Measurements from ENCODE around the gene TNS3.

TNS3 gene

GRCh38 chr7:47290867-47291266 is 291.0 kb downstream of the TNS3 start:
- DNase-seq (ENCODE audit: low read depth), result no peak
- H3K4me3 ChIP-seq (ENCODE audit: low read depth, low read length), result no peak overlapping the region
- TF ChIP-seq MYC (IDR thresholded peaks at IDR 0.05; ENCODE audit: low read depth, low read length) (no peak), MAX (IDR thresholded peaks at IDR 0.05; ENCODE audit: low read depth, low read length) (no peak), POLR2A (IDR thresholded peaks at IDR 0.05; ENCODE audit: extremely low read depth, insufficient read length) (no peak), CTCF (IDR thresholded peaks at IDR 0.05; ENCODE audit: low read depth, low read length) (no peak)

GRCh38 chr7:47290466-47290865 is 291.4 kb downstream of the TNS3 start:
- TF ChIP-seq POLR2A (IDR thresholded peaks at IDR 0.05; ENCODE audit: extremely low read depth, insufficient read length), result no peak
- no peak for DNase-seq (ENCODE audit: low read depth)
- H3K4me3 ChIP-seq (ENCODE audit: low read depth, low read length), result no peak overlapping the region

GRCh38 chr7:47288060-47288459 is 293.9 kb downstream of the TNS3 start:
- TF ChIP-seq MYC (IDR thresholded peaks at IDR 0.05; ENCODE audit: low read depth, low read length) (no peak), POLR2A (IDR thresholded peaks at IDR 0.05; ENCODE audit: extremely low read depth, insufficient read length) (no peak), MAX (IDR thresholded peaks at IDR 0.05; ENCODE audit: low read depth, low read length) (no peak), CTCF (IDR thresholded peaks at IDR 0.05; ENCODE audit: low read depth, low read length) (no peak)
- H3K4me3 ChIP-seq (ENCODE audit: low read depth, low read length), result no peak overlapping the region
- DNase-seq (ENCODE audit: low read depth), result no peak

- DNase-seq (ENCODE audit: low read depth), result no peak
- no peak for TF ChIP-seq MYC (IDR thresholded peaks at IDR 0.05; ENCODE audit: low read depth, low read length)
- no peak for TF ChIP-seq MAX (IDR thresholded peaks at IDR 0.05; ENCODE audit: low read depth, low read length)
- no peak for TF ChIP-seq POLR2A (IDR thresholded peaks at IDR 0.05; ENCODE audit: extremely low read depth, insufficient read length)
- no peak for TF ChIP-seq CTCF (IDR thresholded peaks at IDR 0.05; ENCODE audit: low read depth, low read length)
- H3K4me3 ChIP-seq (ENCODE audit: low read depth, low read length), result no peak overlapping the region
These were observed 295.9 kb downstream of the TNS3 start for GRCh38 chr7:47285860-47286491.

- no peak for DNase-seq (ENCODE audit: low read depth)
- no peak overlapping the region for H3K4me3 ChIP-seq (ENCODE audit: low read depth, low read length)
- TF ChIP-seq MYC (IDR thresholded peaks at IDR 0.05; ENCODE audit: low read depth, low read length) (no peak), POLR2A (IDR thresholded peaks at IDR 0.05; ENCODE audit: extremely low read depth, insufficient read length) (no peak), CTCF (IDR thresholded peaks at IDR 0.05; ENCODE audit: low read depth, low read length) (no peak), MAX (IDR thresholded peaks at IDR 0.05; ENCODE audit: low read depth, low read length) (no peak)
These were observed 296.9 kb downstream of the TNS3 start for GRCh38 chr7:47284691-47285635.

GRCh38 chr7:47283497-47284131 is 298.3 kb downstream of the TNS3 start:
- H3K4me3 ChIP-seq (ENCODE audit: low read depth, low read length), result no peak overlapping the region
- DNase-seq (ENCODE audit: low read depth), result no peak
- no peak for TF ChIP-seq MYC (IDR thresholded peaks at IDR 0.05; ENCODE audit: low read depth, low read length)
- TF ChIP-seq MAX (IDR thresholded peaks at IDR 0.05; ENCODE audit: low read depth, low read length), result no peak
- TF ChIP-seq POLR2A (IDR thresholded peaks at IDR 0.05; ENCODE audit: extremely low read depth, insufficient read length), result no peak
- TF ChIP-seq CTCF (IDR thresholded peaks at IDR 0.05; ENCODE audit: low read depth, low read length), result no peak
